ENCODE measurements around the gene CPNE4. TPM values are rescaled to one million over a fixed set of nuclear protein-coding genes. Genes with fewer than 3 reads are reported as not detected.

Gene CPNE4
- total RNA-seq, 4 donors from 2014 or later = 0.10 to 0.25 (median 0.16) TPM; not detected in 1

DNA sequence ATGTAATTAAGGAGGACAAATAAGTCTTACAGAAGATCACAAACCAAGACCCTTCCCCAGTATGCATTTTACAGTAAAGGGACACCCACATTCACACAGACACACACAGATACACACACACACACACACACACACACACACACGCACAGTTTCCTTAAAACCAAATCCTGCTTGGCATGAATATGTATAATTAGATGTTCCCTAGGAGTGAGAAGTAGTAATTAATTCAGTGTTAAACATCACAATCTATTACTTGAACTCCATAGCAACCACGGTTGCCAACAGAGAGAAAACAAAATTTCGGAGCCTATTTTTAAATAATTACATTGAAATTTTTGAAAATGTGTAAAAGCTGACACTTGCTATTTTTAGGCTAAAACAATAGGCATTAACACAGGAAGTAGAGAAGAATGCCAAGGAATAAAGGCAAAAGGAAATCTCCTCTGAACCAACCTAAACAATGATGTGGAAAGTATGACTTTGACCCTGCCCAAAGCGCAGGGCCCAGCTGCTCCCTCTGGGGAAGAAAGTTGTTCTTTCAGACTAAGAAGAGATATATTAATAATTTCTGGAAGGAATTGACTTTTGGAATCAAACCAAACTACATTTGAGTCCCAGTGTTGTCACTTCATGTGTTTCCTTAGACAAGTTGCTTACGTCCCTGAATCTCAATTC lies 215.3 kb downstream of the CPNE4 start:
- H3K4me3 ChIP-seq (ENCODE audit: low read depth, poor library complexity, severe bottlenecking) = no peak overlapping the region
- intact Hi-C loops (cut with DNase I; ENCODE audit: low total_unique reads) = no loop called here
- 52 to 55% methylated on average over 5 of the region's 5 CpGs for WGBS, 2 donors
- no peak for DNase-seq (ENCODE audit: low spot score in 2 of 2)
- TF ChIP-seq CTCF (IDR thresholded peaks at IDR 0.05) (no peak), POLR2A (IDR thresholded peaks at IDR 0.05) (no peak)

- 73 to 79% methylated on average over 1 of the region's 1 CpG for WGBS, 2 donors
- no peak for TF ChIP-seq CTCF (IDR thresholded peaks at IDR 0.05)
- TF ChIP-seq POLR2A (IDR thresholded peaks at IDR 0.05) = no peak
- no peak for DNase-seq (ENCODE audit: low spot score in 2 of 2)
- H3K4me3 ChIP-seq (ENCODE audit: low read depth, poor library complexity, severe bottlenecking) = no peak overlapping the region
- intact Hi-C loops (cut with DNase I; ENCODE audit: low total_unique reads) = no loop called here
Measured at GRCh38 chr3:131812433-131812832, 222.4 kb downstream of the CPNE4 start.

DNA sequence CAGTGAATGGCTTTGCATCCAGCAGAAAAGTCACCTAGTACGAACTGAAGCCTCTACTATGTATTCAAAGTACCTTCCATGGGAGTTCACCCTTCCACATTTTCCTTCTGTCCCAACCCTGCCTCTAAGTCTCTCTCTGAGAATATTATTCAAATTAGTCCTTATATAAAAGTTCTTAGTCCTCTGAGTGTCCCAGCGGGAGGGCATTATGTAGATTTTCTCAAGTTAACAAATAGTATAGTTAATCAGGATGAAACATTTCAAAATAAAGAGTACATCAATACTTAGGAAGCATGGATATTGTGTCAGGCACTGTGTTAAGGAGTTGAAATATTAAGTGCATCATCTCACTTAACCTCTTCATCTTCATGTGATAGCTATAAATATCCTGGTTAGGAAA lies 223.3 kb downstream of the CPNE4 start:
- 79 to 90% methylated on average over 2 of the region's 2 CpGs for WGBS, 2 donors
- no peak for DNase-seq (ENCODE audit: low spot score in 2 of 2)
- no peak for TF ChIP-seq POLR2A (IDR thresholded peaks at IDR 0.05)
- TF ChIP-seq CTCF (IDR thresholded peaks at IDR 0.05) = no peak
- no peak overlapping the region for H3K4me3 ChIP-seq (ENCODE audit: low read depth, poor library complexity, severe bottlenecking)
- intact Hi-C loops (cut with DNase I; ENCODE audit: low total_unique reads) = no loop called here

DNA sequence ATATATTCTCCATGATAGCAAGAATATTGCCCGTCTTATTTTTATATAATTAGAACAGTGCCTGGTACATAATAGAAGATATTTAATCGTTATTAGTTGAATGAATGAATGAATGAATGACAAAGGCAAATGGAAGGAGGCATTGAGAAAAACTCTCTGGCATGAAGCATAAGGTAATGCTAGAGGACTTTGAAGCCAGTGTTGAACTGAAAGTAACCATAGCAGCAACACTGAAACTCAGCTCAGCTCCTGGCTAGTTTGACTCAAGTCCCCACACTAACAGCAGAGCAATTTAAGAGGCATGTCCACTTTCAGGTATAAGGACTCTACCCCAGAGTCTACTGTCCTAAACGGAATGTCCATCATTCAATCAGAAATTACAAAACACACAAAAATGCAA lies 227.0 kb downstream of the CPNE4 start:
- intact Hi-C loops (cut with DNase I; ENCODE audit: low total_unique reads) = no loop called here
- no peak for TF ChIP-seq CTCF (IDR thresholded peaks at IDR 0.05)
- no peak for TF ChIP-seq POLR2A (IDR thresholded peaks at IDR 0.05)
- 88 to 93% methylated on average over 3 of the region's 3 CpGs for WGBS, 2 donors
- DNase-seq (ENCODE audit: low spot score in 2 of 2) = no peak
- no peak overlapping the region for H3K4me3 ChIP-seq (ENCODE audit: low read depth, poor library complexity, severe bottlenecking)

DNA sequence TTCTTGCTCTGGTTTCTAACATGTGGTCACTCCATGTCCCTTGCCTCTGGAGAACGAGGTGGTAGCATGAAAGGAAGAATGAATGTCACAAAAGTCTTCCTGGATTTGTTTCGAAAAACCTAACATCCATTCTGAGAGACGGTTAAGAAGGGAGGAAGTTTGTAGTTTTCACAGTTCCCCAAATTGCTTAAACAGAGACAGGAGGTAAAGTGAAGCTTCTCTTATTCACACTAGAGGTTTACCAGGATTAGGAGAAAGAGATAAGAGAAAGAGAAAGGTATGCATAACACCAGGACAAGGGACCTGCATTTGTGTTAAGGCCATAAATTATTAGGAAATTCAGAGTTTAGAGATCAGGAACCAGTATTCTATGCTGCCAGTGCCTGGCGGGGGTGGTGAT lies 228.1 kb downstream of the CPNE4 start:
- DNase-seq (ENCODE audit: low spot score in 2 of 2) = no peak
- H3K4me3 ChIP-seq (ENCODE audit: low read depth, poor library complexity, severe bottlenecking) = no peak overlapping the region
- 53 to 63% methylated on average over 4 of the region's 4 CpGs for WGBS, 2 donors
- intact Hi-C loops (cut with DNase I; ENCODE audit: low total_unique reads) = no loop called here
- TF ChIP-seq CTCF (IDR thresholded peaks at IDR 0.05) (no peak), POLR2A (IDR thresholded peaks at IDR 0.05) (no peak)

- TF ChIP-seq POLR2A (IDR thresholded peaks at IDR 0.05) (no peak), CTCF (IDR thresholded peaks at IDR 0.05) (no peak)
- intact Hi-C loops (cut with DNase I; ENCODE audit: low total_unique reads) = no loop called here
- H3K4me3 ChIP-seq (ENCODE audit: low read depth, poor library complexity, severe bottlenecking) = no peak overlapping the region
- no peak for DNase-seq (ENCODE audit: low spot score in 2 of 2)
- WGBS, 2 donors = 75 to 78% methylated on average over 3 of the region's 3 CpGs
Measured at GRCh38 chr3:131804565-131805133, 230.2 kb downstream of the CPNE4 start.
